Activated T-cell treated with anti-CD3 and anti-CD28 coated beads, Interleukin-2, amount 50 U/mL, for 48 hours (primary cell): ENCODE results near the gene SEC14L2.
A peak's percentile ranks its signal among the peaks of the same experiment; 100 is the strongest.
"Not testable (repeated sequence)": the region's sequence is repeated elsewhere in the genome, so short reads cannot be mapped to it uniquely, and the experiment has no call there.

Experiments
- DNase-seq, 2 experiments: peaks; one replicate each; pipeline ENCODE4 v3.0.0-alpha.2; 2020

SEC14L2 gene

GRCh38 chr22:30429887-30430286, 33.1 kb downstream of the SEC14L2 start:
- no peak for DNase-seq

DNA sequence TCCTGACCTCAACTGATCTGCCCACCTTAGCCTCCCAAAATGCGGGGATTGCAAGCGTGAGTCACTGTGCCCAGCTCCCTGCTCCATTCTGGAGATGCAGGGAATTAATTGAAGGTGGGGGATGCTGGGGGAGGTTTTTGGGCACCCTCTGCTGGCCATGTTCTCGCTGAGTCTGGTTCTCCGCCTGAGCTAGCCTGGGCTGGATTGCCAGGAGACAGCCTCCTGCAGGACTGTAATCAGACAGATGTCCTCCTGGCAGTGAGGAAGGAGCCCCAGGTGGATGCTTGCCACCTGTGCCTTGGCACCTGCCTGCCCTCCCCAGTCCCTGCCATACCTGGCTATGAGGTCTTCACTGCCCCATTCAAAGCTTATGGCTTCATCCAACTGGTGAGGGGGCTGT, 34.1 kb downstream of the SEC14L2 start:
- no peak for DNase-seq

- DNase-seq, result no peak
Measured at GRCh38 chr22:30432096-30432495, 35.3 kb downstream of the SEC14L2 start.

- no peak for DNase-seq
Measured at GRCh38 chr22:30432520-30432919, 35.7 kb downstream of the SEC14L2 start.

DNA sequence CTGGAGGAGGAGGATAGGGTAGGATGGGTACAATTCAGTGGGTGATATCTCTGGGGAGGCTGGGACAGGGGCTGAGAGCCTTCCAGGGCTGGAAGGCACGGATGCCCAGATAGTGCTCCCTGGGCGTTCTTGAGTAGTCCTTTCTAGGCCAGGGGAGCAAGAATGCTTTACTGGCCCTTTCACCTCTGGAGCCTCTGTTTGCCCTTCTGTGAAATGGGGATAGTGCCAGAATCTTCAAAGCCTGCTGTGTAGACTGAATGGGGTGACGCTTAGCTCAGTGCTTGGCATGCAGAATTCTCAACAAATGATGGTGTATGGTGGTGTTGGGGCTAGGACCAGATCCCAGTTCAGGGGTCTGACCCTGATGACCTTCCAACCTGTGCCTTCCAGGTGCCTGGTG, 36.4 kb downstream of the SEC14L2 start:
- DNase-seq, result no peak

DNA sequence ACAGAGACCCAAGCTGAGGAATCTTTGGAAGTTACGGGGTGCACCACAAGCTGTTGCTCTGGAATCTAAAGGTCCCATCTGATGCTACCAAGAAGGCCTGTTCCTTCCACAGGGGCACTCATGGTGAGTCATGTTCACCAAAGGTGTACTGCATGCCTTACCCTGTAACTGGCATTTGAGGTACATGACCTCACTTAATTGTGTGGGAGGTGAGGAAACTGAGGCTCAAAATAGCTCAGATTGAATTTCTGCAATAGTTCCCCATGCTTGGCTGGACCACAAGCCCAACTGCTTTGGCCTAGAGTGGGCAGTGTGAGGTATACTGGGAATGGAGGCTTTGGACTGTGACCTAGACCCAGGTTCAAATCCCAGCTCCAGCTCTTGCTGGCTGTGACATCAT, 37.0 kb downstream of the SEC14L2 start:
- DNase-seq, result no peak

DNA sequence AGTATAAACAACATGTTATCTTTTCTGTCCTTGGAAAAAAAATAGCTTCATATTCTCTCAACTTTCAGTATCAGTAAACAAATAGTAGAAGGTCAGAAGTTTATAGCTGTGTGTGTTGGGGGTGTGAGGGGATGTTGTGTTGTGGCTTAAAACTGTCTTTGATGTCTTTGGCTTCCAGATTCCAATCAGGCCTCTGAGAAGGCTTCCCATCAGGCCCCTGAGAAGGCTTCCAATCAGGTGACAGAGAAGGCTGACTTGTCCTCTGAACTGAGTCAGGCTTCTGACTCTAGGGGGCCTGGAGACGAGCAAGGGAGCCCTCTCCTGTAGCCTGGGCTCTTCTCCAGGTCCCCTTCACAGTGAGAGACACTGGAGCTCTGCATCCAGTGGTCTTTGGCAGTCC, 38.0 kb downstream of the SEC14L2 start:
- DNase-seq, result no peak

DNA sequence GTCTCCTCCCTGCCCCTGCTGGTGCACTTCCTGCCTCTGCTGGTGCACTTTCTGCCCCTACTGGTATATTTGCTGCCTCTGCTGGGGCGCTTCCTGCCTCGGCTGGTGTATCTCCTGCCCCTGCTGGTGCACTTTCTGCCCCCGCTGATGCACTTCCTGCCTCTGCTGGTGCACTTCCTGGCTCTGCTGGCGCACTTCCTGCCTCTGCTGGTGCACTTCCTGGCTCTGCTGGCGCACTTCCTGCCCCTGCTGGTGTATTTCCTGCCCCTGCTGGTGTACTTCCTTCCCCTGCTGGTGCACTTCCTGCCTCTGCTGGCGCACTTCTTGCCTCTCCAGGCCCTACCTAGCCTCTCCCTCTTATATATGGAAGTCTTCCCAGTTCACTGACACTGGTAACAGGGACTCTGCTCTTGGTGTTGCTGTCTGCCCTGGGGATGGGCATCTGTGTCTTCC, 38.9 kb downstream of the SEC14L2 start:
- peak; percentile 71 to 77 for DNase-seq

DNA sequence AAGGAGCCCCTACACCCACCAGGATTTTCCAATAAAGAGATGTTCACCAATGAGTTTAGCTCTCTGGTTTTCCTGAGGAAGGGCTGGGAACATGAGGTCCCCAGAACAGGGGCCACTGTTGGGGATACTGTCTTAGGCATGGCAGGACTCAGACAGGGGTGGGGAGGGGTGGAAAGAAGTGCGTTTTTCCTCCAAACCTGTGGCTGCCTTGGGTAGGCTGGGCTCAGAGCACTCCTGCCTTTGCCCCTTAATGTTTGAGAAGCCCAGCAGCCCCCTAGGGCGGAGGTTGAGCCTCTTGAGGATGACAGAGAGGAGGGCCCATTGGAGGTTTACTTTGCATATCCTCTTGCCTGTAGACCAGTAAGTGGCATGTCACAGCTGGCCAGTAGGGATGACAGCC, 39.4 kb downstream of the SEC14L2 start:
- no peak for DNase-seq

DNA sequence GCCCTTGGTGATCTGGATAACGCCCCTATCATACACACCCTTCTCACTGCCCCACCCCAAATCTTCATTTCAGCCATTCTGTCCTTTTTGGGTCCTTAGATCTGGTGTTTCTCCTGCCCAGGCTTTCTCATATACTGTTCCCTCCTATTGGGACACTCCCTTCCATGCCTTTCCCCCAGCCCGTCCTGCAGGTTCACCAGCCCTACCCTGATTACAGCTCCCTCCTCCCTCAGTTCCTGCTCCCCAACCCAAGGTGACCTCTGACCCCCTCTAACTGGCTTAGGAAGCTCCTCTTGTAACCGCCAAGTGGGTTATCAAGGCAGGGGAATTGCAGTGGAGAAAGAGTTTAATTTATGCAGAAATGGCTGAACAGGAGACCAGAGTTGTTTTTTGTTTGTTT, 41.7 kb downstream of the SEC14L2 start:
- no peak for DNase-seq

- no peak for DNase-seq
Measured at GRCh38 chr22:30439226-30439625, 42.4 kb downstream of the SEC14L2 start.

- DNase-seq, result no peak
Measured at GRCh38 chr22:30439836-30440235, 43.0 kb downstream of the SEC14L2 start.

DNA sequence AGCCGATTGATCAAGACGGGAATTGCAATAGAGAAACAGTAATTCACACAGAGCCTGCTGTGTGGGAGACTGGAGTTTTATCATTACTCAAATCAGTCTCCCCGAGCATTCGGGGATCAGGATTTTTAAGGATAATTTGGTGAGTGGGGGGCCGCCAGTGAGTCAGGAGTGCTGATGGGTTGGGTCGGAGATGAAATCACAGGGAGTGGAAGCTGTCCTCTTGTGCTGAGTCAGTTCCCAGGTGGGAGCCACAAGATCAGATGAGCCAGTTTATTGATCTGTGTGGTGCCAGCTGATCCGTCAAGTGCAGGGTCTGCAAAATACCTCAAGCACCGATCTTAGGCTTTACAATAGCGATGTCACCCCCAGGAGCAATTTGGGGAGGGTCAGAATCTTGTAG, 44.3 kb downstream of the SEC14L2 start:
- no peak for DNase-seq

DNA sequence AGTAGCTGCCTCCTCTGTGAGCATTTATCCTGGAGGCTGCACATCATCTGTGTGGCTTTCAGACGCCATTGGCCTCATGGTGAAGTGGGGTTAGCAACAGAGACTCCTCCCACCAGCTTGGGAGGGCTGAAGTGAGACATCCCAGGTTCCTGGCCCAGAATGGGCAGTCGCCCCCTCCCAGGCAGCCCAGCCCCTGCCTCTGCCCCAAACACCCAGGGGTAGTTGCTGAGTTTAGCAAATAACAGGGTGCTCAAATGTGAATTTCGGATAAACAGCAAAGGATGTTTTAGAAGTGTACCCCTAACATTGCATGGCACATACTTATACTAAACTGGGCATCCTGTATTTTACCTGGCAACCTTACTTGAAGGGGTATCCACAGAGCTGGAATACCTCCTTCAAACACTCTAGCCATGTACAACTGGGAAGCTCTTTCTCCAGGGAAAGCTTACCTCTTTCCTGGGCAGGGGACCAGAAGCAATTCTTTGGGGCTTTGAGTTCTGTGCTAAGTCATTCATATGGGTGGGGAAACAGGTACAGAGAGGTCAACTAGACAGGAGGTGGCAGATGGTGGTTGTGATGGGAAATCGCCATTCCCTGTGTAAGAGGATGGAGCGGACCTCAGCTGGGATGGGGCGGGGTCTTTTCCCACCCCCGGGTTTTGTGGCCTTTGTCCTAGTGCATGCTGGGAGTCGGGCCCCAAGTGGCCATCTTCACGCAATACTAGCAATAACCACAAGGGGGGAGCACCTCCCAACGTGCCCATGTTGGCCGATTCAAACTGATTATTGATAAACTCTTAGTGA, 48.0 kb downstream of the SEC14L2 start:
- DNase-seq, result peak; percentile 78 to 80

DNA sequence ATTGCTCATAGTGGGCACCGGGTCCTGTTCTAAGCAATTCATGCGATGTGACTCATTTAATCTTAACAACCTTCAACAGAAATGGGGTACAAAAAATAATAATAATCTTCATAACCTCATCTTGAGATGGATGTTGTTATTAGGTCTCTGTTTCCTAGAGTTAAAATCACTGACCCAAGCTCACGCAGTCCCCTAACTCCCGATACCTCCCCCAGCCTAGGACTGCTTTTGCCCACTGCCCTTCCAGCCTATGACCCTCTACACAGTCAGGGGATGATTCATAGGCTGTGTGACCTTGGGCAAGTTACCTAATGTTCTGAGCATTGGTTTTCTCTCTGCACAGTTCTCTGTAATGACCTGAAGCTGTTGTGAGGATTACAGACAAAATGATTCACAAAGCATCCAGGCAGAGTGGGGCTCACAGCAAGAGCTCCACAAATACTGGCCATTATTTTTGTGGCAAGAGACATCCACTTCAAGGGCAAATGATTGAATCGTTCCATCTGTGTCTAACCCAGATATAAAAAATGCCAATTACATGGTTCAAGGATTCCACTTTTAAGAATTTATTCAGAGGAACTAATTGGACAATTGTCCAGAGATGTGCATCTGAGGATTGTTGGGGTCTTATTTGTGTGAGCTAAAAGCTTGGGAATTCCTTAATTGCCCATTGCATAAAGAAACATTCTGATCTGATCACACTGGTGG, 48.8 kb downstream of the SEC14L2 start:
- no peak for DNase-seq

- no peak for DNase-seq
Measured at GRCh38 chr22:30447656-30448055, 50.8 kb downstream of the SEC14L2 start.

DNA sequence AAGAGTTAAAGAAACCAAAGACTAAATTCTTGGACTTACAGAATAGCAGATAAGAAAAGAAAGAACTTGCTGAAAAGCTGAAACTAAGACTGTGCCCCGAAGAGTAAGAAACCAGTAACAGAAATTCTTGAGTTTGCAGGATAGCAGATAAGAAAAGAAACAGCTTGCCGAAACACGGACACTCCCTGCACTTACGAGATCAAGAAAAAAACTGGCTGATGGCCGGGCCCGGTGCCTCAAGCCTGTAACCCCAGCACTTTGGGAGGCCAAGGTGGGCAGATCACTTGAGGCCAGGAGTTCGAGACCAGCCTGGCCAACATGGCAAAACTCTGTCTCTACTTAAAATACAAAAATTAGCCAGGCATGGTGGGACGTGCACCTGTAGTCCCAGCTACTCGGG, 54.7 kb downstream of the SEC14L2 start:
- DNase-seq, result not testable (repeated sequence)

- no peak for DNase-seq
Measured at GRCh38 chr22:30452861-30453260, 56.0 kb downstream of the SEC14L2 start.

GRCh38 chr22:30453731-30454510, 57.1 kb downstream of the SEC14L2 start:
- peak in 1 of 2 experiments; percentile 45 for DNase-seq

GRCh38 chr22:30455075-30455840, 58.4 kb downstream of the SEC14L2 start:
- no peak for DNase-seq

GRCh38 chr22:30457981-30458380, 61.2 kb downstream of the SEC14L2 start:
- DNase-seq, result no peak

DNA sequence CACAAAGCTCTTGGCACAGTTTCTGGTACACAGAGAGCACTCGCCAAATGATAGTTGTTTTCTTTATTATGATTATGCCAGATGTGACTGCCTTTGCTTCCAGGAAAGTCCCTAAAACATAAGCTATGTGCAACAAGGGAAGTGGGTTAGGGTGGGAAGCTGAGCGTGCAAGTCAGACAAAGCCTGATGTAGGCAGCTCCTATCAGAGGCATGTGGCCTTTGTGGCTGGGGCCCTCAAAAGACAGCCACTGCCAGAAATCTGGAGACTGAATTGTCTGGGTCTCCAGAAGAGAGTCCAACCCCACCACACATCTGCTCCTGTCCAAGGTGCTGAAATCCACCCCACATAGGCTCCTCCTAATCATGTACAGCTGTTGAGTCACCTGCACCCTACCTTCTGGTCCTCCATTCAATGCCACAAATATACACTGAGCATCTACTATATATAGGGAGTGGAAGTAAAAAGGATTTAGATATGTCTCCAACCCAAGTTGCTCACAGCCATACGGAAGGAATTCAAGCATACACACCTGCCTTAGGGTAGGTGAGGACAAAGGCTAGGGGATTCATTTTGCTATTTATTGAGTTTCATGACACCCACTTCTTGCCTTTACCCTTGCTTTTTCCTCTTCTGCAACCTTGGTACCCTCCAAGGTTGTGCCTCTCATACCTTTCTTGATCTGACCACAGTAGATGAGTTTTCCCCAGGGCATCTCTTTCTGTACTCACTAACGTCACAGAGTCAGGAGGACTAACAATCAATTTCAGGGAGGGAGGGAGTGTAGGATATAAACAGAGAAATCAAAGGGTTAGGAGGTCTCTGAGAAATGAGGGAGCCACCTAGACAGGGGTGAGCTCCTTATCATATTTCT, 62.6 kb downstream of the SEC14L2 start:
- peak in 1 of 2 experiments; percentile 30 for DNase-seq
